22Rv1 (cell line): ENCODE measurements around the gene CRAMP1.

ENCODE experiments used
- CTCF ChIP-seq: fragments of 450-650 bp; IDR thresholded peaks from 2 replicates; pipeline ENCODE4 v1.5.1; 2017; ENCODE audit warnings: mild to moderate bottlenecking
- ZFX ChIP-seq: fragments of 450-650 bp; IDR thresholded peaks from 2 replicates; pipeline ENCODE4 v1.6.1; 2017; ENCODE audit warnings: antibody characterized with exemption, borderline replicate concordance

- TF ChIP-seq CTCF (no peak), ZFX (no peak)
Observed at GRCh38 chr16:1700246-1700645, 88.1 kb downstream of the CRAMP1 start.
